ELR (cell line): ENCODE results near the gene BACH1.

Source experiments
- DNase-seq: peaks from one replicate; pipeline ENCODE4 v3.0.0-alpha.2; 2015; ENCODE audit warnings: low read depth

BACH1 gene

GRCh38 chr21:29293495-29293894 lies 5.2 kb upstream of the BACH1 start:
- no peak for DNase-seq

DNA sequence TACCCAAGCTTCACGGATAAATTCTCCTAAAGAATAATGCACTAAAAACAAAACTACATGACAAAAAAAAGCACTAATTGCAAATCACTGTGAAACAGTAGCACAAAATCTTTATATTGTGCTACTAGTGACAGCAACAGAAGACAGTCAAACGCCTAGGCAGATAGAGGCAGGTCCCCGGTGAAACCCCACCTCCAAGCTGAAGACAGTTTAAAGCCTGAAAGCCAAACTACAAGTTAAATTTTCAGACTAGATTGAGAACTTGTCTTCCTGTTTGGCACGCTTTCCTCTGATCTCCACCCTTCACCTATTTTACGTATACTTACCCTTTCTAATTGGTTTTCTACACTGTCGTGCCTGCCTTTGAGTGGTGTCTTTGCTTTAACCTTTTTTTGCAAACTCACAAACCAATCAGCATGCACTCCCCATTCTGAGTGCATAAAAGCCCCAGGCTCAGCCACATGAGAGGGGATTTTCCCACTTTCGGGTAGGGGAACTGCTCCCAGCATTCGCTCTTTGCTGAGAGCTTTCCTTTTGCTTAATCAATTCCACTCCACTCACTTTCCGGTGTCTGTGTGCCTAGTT lies 3.6 kb upstream of the BACH1 start:
- DNase-seq: no peak

DNA sequence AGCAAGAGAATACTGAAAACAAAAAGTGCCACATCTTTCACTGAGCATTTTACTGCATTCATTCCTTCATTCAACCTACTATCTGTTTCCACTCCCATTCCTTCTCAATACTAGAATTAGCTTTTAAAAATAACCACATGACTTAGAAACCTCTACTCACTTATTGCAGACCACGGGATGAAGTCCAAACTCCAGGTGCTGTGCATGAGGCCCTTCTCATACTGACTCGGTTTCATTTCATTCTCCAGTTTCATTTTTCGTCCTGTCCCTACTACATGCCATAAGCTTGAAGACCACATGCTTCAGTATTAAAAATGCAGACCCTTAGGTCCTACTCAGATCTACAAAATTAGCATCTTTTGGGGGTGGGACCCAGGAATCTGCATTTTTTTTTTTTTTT lies 2.3 kb upstream of the BACH1 start:
- DNase-seq: no peak

- no peak for DNase-seq
Measured at GRCh38 chr21:29297483-29298347, 1.0 kb upstream of the BACH1 start.

GRCh38 chr21:29299046-29299915 lies 559 bp downstream of the BACH1 start:
- peak; percentile 76 for DNase-seq

GRCh38 chr21:29299916-29300806 lies 1.4 kb downstream of the BACH1 start:
- peak; percentile 95 for DNase-seq

DNA sequence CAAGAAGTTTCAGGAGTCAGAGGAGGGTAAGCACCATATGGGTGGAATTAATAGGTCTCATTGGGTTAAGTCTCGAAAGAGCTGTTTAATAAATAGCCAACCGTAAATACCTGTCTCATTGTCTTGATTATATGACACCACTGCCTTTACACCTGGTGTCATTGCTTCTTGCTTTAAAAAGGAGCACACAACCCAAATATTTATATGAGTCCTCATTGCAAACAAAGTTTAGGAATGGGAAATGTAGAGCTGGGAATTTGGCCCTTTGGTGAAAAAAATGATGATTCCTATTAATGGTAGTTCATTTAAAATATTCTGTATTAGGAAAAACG lies 2.1 kb downstream of the BACH1 start:
- no peak for DNase-seq

GRCh38 chr21:29301691-29302090 lies 3.0 kb downstream of the BACH1 start:
- peak; percentile 24 for DNase-seq

GRCh38 chr21:29302359-29302875 lies 3.7 kb downstream of the BACH1 start:
- peak; percentile 34 for DNase-seq

DNA sequence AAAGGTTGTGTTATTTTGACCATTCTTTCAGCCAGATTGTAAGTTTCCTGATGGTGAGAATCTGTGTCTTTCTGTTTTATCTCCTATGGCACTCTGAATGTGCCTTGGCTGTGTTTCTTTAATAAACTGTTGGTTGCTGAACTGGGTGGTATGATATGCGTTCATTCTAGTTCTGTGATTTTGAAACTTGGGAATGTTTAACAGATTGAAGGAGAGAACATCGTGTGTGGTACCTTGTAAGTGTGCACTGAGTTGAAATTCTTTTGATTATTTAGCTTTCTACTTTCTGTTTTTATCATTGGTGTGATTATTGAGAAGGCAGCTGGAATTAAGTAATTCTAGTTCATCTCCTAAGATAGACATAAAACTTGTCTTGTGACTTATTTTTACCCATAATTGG lies 4.6 kb downstream of the BACH1 start:
- no peak for DNase-seq

GRCh38 chr21:29304597-29304996 lies 5.9 kb downstream of the BACH1 start:
- peak; percentile 23 for DNase-seq

DNA sequence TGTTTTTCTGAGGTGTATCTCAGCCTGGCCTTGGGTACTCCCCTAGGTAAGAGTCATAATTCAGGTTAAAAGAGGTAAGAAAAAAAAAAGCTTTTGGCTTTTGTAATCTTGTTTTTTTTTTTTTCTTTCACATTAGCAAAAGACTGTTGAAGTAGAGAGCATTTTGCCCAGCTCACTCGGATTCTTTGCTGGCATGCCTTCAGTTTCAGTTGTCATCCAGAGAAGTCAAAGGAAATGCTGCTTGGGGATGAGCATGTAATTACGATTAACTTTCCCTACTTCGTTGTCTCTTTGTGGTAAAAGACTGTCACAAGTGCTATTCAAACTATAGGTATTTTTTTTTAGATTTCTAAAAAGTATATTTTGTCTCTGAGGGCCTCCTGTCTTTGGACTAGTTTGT lies 6.3 kb downstream of the BACH1 start:
- DNase-seq: no peak

GRCh38 chr21:29305561-29305960 lies 6.8 kb downstream of the BACH1 start:
- DNase-seq: no peak

- DNase-seq: no peak
Measured at GRCh38 chr21:29306920-29307319, 8.2 kb downstream of the BACH1 start.

DNA sequence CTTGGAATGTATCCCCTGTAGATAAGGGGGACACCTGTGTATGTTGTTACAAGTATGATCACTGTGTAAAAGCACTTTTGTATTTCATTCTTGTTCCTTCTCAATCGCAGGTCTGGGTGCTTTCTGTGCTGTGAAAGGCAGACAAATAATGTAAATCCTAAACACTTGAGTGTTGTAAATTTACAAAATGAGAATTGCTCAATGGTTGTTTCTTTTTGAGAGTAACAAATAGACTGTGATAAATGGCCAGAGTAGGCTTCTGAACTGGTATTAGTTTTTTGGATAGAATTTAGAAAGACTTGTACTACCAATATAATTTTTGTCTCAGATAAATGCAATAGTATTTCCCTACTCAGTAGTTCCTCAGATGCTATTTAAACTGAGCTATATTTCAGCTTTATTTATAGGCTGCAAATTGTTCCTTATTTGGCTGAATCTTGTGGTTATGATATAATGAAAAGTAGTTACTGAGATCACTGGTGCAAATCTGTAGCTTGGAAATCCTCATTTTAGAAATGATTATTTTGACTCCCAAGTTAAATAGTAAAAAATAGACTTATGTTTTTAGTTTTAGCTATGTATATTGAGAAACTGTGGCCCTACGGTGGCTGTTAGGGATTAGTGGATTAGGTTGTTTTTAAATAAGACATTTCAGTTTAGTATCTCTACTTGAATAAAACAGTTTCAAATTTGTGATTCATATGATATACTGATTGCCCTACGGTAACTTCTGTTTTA lies 9.2 kb downstream of the BACH1 start:
- no peak for DNase-seq

DNA sequence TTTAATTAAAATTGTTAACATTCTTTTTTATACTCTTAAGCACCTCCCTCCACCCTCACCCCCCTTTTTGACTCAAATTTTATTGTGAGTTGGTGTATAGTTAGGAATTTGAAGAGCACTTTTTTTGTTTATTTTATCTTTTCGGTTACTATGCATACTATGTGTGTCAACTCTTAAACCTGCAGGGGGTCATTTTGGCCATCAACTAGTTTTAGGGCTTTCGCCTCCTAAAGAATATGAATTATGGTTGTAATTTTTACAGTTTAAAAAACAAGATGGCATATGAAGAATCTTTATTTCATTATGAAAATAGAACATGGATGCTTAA lies 9.7 kb downstream of the BACH1 start:
- DNase-seq: peak; percentile 26

GRCh38 chr21:29309703-29310102 lies 11.0 kb downstream of the BACH1 start:
- DNase-seq: no peak

DNA sequence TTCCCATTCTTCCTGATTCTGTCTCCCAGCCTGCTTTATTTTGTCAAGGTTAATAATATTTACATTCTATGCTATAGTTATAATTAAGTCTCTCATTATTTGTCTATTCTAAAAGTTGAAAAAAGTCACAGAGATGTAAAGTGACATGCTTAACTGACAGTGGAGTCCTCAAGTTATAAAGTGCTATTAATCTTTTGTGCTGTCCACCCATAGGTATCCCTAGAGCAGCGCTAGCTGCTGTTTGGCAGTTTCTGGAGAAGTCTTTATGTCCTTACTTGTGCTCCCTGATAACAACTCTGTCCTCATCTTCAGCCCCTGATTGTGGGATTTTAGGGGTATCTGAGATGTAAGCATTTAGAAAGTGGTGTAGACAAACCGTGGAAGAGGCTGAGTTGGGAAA lies 13.1 kb downstream of the BACH1 start:
- DNase-seq: no peak

- DNase-seq: no peak
Measured at GRCh38 chr21:29312981-29313380, 14.3 kb downstream of the BACH1 start.

- no peak for DNase-seq
Measured at GRCh38 chr21:29313662-29314408, 15.1 kb downstream of the BACH1 start.
